ENCODE data around the gene MARVELD3.

DNA sequence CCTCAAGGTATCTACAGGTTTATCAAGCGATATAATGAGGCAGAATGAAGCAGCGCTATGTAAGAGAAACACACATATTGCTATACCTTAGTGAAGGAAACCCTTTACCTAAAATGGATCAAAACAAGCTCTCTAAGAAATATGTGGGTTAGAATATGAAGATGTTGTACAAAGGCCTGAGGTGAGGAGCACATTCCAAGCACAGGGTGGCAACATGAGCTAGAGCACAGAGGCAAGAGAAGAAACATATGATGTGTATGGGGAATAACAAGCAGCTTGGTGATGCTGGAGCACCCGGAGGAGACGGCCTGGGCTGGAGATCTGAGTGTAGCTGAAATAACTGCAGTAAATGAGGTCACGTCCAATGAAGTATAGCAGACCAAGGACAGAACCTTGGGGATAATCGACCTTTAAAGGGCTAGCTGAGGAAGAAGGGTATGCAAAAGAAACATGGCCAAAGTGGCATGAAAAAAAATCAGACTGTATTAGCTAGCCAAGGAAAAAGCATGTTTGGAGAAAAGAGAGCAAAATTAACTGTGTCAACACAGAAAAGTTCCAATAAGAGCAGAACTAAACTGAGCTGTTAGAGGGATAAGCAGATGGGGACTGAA lies 44.0 kb downstream of the MARVELD3 start:
- TF ChIP-seq POLR2A (IDR thresholded peaks at IDR 0.05; ENCODE audit: extremely low read depth, insufficient read length), result no peak
- TF ChIP-seq, protein P1, sequence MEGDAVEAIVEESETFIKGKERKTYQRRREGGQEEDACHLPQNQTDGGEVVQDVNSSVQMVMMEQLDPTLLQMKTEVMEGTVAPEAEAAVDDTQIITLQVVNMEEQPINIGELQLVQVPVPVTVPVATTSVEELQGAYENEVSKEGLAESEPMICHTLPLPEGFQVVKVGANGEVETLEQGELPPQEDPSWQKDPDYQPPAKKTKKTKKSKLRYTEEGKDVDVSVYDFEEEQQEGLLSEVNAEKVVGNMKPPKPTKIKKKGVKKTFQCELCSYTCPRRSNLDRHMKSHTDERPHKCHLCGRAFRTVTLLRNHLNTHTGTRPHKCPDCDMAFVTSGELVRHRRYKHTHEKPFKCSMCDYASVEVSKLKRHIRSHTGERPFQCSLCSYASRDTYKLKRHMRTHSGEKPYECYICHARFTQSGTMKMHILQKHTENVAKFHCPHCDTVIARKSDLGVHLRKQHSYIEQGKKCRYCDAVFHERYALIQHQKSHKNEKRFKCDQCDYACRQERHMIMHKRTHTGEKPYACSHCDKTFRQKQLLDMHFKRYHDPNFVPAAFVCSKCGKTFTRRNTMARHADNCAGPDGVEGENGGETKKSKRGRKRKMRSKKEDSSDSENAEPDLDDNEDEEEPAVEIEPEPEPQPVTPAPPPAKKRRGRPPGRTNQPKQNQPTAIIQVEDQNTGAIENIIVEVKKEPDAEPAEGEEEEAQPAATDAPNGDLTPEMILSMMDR (IDR thresholded peaks at IDR 0.05; ENCODE audit: low read depth, low read length), result no peak
- no peak for TF ChIP-seq MYC (IDR thresholded peaks at IDR 0.05; ENCODE audit: low read depth, low read length)
- TF ChIP-seq, protein P2, sequence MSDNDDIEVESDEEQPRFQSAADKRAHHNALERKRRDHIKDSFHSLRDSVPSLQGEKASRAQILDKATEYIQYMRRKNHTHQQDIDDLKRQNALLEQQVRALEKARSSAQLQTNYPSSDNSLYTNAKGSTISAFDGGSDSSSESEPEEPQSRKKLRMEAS (IDR thresholded peaks at IDR 0.05; ENCODE audit: low read depth, low read length), result no peak
